Sigmoid colon (tissue), 4 donors: ENCODE data around the gene FUBP1.

Source experiments
- EP300 ChIP-seq, 4 donors: sonication (generic); formaldehyde crosslinking; IDR thresholded peaks; one replicate each; pipeline ENCODE4 v1.6.1; 2017; ENCODE audit warnings: antibody characterized with exemption in 4 of 4
- POLR2A ChIP-seq, 2 donors: fragments of 450-650 bp; IDR thresholded peaks; one replicate each; pipeline ENCODE4 v1.6.1; 2016; ENCODE audit warnings: antibody characterized with exemption in 2 of 2, mild to moderate bottlenecking in 2 of 2, moderate library complexity in 2 of 2
- POLR2AphosphoS5 ChIP-seq, 4 donors: sonication (generic); formaldehyde crosslinking; IDR thresholded peaks; one replicate each; pipeline ENCODE4 v1.6.1; 2017; ENCODE audit warnings: antibody characterized with exemption in 4 of 4
- TF ChIP-seq, protein P1 (sequence below), 4 experiments: fragments of 450-650 bp in 3 of 4; fragments of 200-600 bp in 1 of 4; IDR thresholded peaks; one replicate each; pipeline ENCODE4 v1.5.1; 2016 to 2019; ENCODE audit warnings: antibody characterized with exemption in 4 of 4, mild to moderate bottlenecking in 3 of 4, moderate library complexity in 2 of 4

DNA sequence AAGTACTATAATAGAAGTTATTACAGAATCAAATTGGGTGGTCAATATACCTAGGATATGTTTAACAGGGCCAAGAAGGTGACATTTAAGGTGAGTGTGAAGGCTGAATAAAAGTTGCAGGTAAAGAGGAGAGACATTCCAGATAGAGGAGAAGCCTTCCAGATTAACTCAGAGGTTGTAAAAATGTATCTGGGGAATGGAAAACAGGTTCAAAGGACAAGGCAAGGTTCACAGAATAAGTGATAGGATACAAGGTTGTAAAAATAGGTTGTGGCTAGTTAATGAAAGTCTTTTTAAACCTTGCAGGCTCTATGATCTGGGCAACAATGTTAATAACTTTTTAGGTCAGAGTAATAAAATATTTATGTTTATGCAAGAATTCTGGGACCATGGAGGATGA lies 40.2 kb downstream of the FUBP1 start:
- no peak for TF ChIP-seq EP300 (IDR thresholded peaks at IDR 0.05)
- TF ChIP-seq, protein P1, sequence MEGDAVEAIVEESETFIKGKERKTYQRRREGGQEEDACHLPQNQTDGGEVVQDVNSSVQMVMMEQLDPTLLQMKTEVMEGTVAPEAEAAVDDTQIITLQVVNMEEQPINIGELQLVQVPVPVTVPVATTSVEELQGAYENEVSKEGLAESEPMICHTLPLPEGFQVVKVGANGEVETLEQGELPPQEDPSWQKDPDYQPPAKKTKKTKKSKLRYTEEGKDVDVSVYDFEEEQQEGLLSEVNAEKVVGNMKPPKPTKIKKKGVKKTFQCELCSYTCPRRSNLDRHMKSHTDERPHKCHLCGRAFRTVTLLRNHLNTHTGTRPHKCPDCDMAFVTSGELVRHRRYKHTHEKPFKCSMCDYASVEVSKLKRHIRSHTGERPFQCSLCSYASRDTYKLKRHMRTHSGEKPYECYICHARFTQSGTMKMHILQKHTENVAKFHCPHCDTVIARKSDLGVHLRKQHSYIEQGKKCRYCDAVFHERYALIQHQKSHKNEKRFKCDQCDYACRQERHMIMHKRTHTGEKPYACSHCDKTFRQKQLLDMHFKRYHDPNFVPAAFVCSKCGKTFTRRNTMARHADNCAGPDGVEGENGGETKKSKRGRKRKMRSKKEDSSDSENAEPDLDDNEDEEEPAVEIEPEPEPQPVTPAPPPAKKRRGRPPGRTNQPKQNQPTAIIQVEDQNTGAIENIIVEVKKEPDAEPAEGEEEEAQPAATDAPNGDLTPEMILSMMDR (IDR thresholded peaks at IDR 0.05), result no peak
- no peak for TF ChIP-seq POLR2A (IDR thresholded peaks at IDR 0.05)
- no peak for TF ChIP-seq POLR2AphosphoS5 (IDR thresholded peaks at IDR 0.05)
